Left lung (tissue), 14 donors: Measurements from ENCODE around the gene NLRC3. TPM values are rescaled to one million over a fixed set of nuclear protein-coding genes. Genes with fewer than 3 reads are reported as not detected.
A peak's percentile ranks its signal among the peaks of the same experiment; 100 is the strongest.

ENCODE experiments used
- ATAC-seq: fragments of 200-7000 bp; cut with Tn5 transposase; one replicate; pipeline ENCODE4 v1.9.1; 2020; ENCODE audit warnings: moderate library complexity
- DNase-seq, 4 donors: peaks; one replicate each; pipeline ENCODE4 v3.0.0-alpha.2; 2013 to 2020
- H3K27ac ChIP-seq, 2 donors: fragments of 200-600 bp; sonication (generic) in 1 of 2; one replicate each; pipeline versions ENCODE4 v1.5.0 to v1.8.0; 2020 to 2021
- H3K27me3 ChIP-seq, 2 donors: fragments of 200-600 bp; sonication (generic) in 1 of 2; one replicate each; pipeline versions ENCODE4 v1.5.0 to v1.8.0; 2020 to 2021
- H3K36me3 ChIP-seq, 2 donors: fragments of 200-600 bp; sonication (generic) in 1 of 2; one replicate each; pipeline versions ENCODE4 v1.5.0 to v1.8.0; 2020 to 2021
- H3K4me1 ChIP-seq, 2 donors: fragments of 200-600 bp; one replicate each; pipeline ENCODE4 v1.8.0; 2021
- H3K4me3 ChIP-seq, 2 donors: fragments of 200-600 bp; sonication (generic) in 1 of 2; one replicate each; pipeline versions ENCODE4 v1.5.0 to v1.8.0; 2020 to 2021; ENCODE audit warnings: mild to moderate bottlenecking in 1 of 2
- H3K9me3 ChIP-seq, 2 donors: fragments of 200-600 bp; sonication (generic) in 1 of 2; one replicate each; pipeline versions ENCODE4 v1.5.0 to v1.8.0; 2020 to 2021
- intact Hi-C, 2 donors: fragments of 100-400 bp; cut with DNase I; formaldehyde crosslinking; loops; one replicate each; pipeline versions ENCODE4 v1.11.2 to v1.14.2; 2022
- long read RNA-seq, 12 donors: library from polyadenylated mRNA in 2 of 12; unstranded in 2 of 12; transcript quantifications; one replicate each; pipeline ENCODE4 v2.0.0 and lab custom pipeline, GENCODE V29; 2019 to 2026
- polyA plus RNA-seq, 6 donors: library from polyadenylated mRNA; unstranded; fragments of 120-200 nt; gene quantifications; one replicate each; pipeline ENCODE4 v1.2.1, GENCODE V29; 2013; ENCODE audit not compliant: insufficient read length in 6 of 6
- total RNA-seq, 2 donors: library from RNA; stranded (reverse); fragmentation: NEBNext Ultra II Directional; extraction: Animal tissue kit (Norgen Biotek cat#: 25700); gene quantifications; one replicate each; pipeline ENCODE4 v1.2.1, GENCODE V29; 2021
- TF ChIP-seq, protein P1 (sequence below), 2 donors: fragments of 200-600 bp; sonication (generic) in 1 of 2; IDR thresholded peaks; one replicate each; pipeline versions ENCODE4 v1.5.0 to v1.8.0; 2021; ENCODE audit warnings: antibody characterized with exemption in 2 of 2
- donor health status: DM: no; HTN: yes; CAD: no.
- donor health status: DM: no; HTN: no; CAD: no.

NLRC3 gene, protein sequence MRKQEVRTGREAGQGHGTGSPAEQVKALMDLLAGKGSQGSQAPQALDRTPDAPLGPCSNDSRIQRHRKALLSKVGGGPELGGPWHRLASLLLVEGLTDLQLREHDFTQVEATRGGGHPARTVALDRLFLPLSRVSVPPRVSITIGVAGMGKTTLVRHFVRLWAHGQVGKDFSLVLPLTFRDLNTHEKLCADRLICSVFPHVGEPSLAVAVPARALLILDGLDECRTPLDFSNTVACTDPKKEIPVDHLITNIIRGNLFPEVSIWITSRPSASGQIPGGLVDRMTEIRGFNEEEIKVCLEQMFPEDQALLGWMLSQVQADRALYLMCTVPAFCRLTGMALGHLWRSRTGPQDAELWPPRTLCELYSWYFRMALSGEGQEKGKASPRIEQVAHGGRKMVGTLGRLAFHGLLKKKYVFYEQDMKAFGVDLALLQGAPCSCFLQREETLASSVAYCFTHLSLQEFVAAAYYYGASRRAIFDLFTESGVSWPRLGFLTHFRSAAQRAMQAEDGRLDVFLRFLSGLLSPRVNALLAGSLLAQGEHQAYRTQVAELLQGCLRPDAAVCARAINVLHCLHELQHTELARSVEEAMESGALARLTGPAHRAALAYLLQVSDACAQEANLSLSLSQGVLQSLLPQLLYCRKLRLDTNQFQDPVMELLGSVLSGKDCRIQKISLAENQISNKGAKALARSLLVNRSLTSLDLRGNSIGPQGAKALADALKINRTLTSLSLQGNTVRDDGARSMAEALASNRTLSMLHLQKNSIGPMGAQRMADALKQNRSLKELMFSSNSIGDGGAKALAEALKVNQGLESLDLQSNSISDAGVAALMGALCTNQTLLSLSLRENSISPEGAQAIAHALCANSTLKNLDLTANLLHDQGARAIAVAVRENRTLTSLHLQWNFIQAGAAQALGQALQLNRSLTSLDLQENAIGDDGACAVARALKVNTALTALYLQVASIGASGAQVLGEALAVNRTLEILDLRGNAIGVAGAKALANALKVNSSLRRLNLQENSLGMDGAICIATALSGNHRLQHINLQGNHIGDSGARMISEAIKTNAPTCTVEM
- total RNA-seq (1 to 10 TPM; 1.9 to 3.6 TPM), polyA plus RNA-seq (1 to 10 TPM; 2.9 to 4.5 (median 3.4) TPM)
- long read RNA-seq, donor 1 = 0 reads
- long read RNA-seq, donor 2 = 0 reads
- long read RNA-seq, donor 3 = 0 reads
- long read RNA-seq, donor 4 = 0 reads
- long read RNA-seq, donor 5 = 0 reads
- long read RNA-seq, donor 6 = 0 reads
- long read RNA-seq, donor 7 = 0 reads
- long read RNA-seq, donor 8 = 0 reads
- long read RNA-seq, donor 9 = 0 reads
- long read RNA-seq, donor 10 = 0 reads
- long read RNA-seq, donor 11 = 0 reads
- long read RNA-seq, donor 12 = 0 reads

DNA sequence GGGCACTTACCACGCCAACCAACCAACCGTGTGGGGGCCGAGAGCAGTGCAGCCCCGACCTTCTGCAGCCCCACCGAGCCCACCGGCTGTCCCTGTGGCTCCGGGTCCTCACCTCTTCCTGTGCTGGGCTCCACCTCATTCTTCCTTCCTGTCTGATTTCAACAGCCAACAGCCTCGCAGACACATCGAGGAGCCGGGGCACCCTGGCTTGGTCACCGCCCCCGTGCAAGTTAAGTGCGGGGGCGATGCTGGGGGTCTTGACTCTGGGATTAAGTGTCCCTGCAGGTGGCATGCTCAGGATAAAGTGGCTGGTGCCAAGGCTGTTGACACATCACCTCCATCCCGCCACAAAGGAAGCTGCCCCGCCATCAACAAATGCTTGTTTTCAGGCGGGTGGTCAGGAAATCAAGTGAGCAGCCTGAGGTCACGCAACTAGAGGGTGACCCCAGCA lies at the start of gene NLRC3:
Gene NLRC3, minus strand, starts transcription at position 102 of the 451 bp plus-strand sequence. CDS start 12,367 bp downstream, outside the sequence.
- H3K27me3 ChIP-seq = peaks cover 0 to 32% of the 10 kb centered on the region in 2 donors
- no peaks in the 10 kb centered on the region for H3K9me3 ChIP-seq
- intact Hi-C loops = no loop called here
- H3K4me3 ChIP-seq = peak within 1 kb of the TSS in 1 of 2 donors; percentile 35
- H3K36me3 ChIP-seq = peaks cover 0 to 12% of the 10 kb centered on the region in 2 donors
- peak within 1 kb of the TSS in 1 of 2 donors; percentile 61 for H3K27ac ChIP-seq
- peaks cover 0 to 43% of the 10 kb centered on the region in 2 donors for H3K4me1 ChIP-seq
- TF ChIP-seq, protein P1, sequence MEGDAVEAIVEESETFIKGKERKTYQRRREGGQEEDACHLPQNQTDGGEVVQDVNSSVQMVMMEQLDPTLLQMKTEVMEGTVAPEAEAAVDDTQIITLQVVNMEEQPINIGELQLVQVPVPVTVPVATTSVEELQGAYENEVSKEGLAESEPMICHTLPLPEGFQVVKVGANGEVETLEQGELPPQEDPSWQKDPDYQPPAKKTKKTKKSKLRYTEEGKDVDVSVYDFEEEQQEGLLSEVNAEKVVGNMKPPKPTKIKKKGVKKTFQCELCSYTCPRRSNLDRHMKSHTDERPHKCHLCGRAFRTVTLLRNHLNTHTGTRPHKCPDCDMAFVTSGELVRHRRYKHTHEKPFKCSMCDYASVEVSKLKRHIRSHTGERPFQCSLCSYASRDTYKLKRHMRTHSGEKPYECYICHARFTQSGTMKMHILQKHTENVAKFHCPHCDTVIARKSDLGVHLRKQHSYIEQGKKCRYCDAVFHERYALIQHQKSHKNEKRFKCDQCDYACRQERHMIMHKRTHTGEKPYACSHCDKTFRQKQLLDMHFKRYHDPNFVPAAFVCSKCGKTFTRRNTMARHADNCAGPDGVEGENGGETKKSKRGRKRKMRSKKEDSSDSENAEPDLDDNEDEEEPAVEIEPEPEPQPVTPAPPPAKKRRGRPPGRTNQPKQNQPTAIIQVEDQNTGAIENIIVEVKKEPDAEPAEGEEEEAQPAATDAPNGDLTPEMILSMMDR (IDR thresholded peaks at IDR 0.05) = no peak
- ATAC-seq = no peak
- DNase-seq = peak in 1 of 4 donors; percentile 72

DNA sequence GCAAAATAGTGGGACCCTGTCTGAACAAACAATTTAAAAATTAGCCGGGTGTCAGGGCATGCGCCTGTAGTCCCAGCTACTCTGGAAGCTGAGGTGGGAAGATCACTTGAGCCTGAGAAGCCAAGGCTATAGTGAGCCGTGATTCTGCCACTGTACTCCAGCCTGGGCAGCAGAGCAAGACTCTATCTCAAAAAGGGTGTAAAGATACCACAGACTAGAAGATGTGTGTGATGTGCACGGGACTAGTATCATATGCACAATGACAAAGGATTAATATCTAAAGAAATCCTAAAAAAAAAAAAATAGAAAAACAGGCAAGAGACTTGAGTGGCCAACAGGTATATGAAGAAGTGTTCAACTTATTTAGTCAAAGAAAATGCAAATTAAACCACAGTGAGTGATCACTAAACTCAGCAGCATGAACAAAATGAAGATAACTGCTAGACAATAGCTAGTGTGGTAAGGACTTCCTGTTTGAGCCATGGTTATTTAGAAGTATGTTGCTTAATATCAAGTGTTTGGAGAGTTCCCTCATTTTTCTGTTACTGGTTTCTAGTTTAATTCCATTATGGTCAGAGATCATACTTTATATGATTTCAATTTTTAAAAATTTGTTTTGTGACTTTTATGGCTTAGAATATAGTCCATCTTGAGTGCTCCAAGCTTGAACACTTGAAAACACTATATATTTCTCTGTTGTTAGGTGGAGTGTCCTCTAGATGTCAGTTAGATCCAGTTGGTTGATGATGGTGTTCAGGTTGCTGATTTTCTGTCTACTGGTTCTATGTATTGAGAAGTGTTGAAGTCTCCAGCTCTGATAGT lies 48.9 kb upstream of the NLRC3 start:
- ATAC-seq = no peak
- H3K27ac ChIP-seq = peak overlapping the region in 1 of 2 donors; percentile 47
- no peaks in the 10 kb centered on the region for H3K36me3 ChIP-seq
- peaks cover 0 to 39% of the 10 kb centered on the region in 2 donors for H3K4me1 ChIP-seq
- no peak for DNase-seq
- no peaks in the 10 kb centered on the region for H3K9me3 ChIP-seq
- TF ChIP-seq, protein P1 (IDR thresholded peaks at IDR 0.05) = no peak
- H3K27me3 ChIP-seq = no peaks in the 10 kb centered on the region
- no peak overlapping the region for H3K4me3 ChIP-seq
- intact Hi-C loops = no loop called here

DNA sequence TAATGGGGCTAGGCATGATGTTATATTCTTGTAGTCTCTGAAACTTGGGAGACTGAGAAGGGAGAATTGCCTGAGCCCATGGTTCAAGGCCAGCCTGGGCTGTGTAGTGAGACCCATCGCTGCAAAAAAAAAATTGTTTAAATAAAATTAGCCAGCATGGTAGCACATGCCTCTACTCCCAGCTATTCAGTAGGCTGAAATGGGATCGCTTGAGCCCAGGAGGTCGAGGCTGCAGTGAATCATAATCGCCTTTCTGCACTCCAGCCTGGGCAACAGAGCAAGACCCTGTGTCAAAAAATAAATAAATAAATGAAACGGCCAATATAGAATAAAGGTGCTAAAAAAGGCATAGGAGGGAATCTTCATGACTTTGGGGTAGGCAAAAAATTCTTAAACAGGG lies 48.1 kb upstream of the NLRC3 start:
- Histone ChIP-seq H3K9me3 (no peaks in the 10 kb centered on the region), H3K36me3 (no peaks in the 10 kb centered on the region), H3K27me3 (no peaks in the 10 kb centered on the region), H3K4me3 (no peak overlapping the region), H3K27ac (no peak overlapping the region), H3K4me1 (peaks cover 0 to 39% of the 10 kb centered on the region in 2 donors)
- DNase-seq (no peak), ATAC-seq (no peak)
- TF ChIP-seq, protein P1 (IDR thresholded peaks at IDR 0.05) = no peak
- intact Hi-C loops = no loop called here

DNA sequence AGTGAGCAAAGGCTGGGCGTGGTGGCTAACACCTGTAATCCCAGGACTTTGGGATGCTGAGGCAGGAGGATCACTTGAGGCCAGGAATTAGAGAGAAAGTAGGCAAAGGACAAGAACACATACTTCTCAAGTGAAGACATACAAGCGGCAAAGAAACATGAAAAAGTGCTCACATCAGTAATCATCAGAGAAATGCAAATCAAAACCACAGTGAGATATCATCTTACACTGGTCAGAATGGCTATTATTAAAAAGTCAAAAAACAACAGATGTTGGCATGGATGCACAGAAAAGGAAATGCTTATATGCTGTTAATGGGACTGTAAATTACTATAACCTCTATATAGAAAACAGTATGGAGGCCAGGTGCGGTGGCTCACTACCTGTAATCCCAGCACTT lies 46.4 kb upstream of the NLRC3 start:
- H3K4me1 ChIP-seq = peaks cover 0 to 37% of the 10 kb centered on the region in 2 donors
- intact Hi-C loops = no loop called here
- no peak overlapping the region for H3K27ac ChIP-seq
- no peaks in the 10 kb centered on the region for H3K27me3 ChIP-seq
- no peak for DNase-seq
- no peaks in the 10 kb centered on the region for H3K36me3 ChIP-seq
- TF ChIP-seq, protein P1 (IDR thresholded peaks at IDR 0.05) = no peak
- H3K9me3 ChIP-seq = no peaks in the 10 kb centered on the region
- H3K4me3 ChIP-seq = no peak overlapping the region
- no peak for ATAC-seq
